ENCODE results near the gene CCNL2. TPM values are rescaled to one million over a fixed set of nuclear protein-coding genes. Genes with fewer than 3 reads are reported as not detected.
A peak's percentile ranks its signal among the peaks of the same experiment; 100 is the strongest.

Gene CCNL2
- total RNA-seq, 1 experiment from 2014 or later: 173 TPM

DNA sequence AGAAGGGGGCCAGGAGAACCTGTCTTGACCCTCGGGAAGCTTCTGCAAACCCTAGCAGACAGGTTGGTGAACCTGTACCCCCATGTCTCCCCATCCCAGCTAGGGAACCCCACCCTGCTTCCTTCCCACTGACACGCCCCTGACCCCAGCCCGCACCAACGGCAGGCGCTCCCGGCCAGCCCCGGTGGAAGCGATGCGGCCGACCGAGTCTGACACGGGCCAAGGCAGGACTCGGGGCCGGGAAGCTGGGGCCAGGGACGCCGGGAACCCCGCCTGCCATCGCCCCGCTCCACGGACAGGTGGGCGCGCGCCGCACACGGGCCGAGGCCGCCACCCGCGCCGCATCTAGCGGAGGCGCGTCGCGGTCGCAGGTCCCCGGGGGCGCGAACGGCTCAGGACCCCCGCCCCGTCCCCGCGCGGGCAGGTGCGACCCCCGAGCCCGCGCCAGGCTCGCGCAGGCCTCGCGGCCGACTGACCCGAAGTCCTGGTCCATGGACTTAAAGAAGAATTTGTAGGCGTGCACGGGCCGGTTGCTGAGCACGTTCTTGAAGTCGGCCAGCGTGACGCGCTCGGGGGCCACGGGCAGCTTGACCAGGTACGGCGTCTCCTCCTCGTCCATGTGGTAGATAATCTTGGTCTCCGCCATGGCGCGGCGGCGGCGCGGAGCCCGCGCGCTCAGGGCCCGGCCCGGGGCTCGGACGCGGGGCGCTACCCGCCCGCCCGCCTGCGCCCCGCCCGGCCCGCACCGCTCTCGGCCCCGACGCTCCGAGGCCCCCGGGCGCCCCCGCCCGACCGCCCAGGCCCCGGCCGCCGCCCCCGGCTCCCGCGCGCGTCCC is 50.5 kb downstream of the CCNL2 start:
- peaks cover 3% of the 10 kb centered on the region for H4K20me1 ChIP-seq (ENCODE audit: control insufficient read depth, insufficient read depth, insufficient read length)
- H3K27ac Mint-ChIP-seq: no peak overlapping the region

More for the DNA sequence above, 50.5 kb downstream of the CCNL2 start:
- no peak overlapping the region for H2BK20ac ChIP-seq (ENCODE audit: low read depth, low read length, poor library complexity, severe bottlenecking)
- no CpG with 5 or more reads among the region's 109 CpGs for WGBS (ENCODE audit: extremely low coverage, insufficient read length, low lambda C conversion rate)
- no peak overlapping the region for H2BK15ac ChIP-seq (ENCODE audit: low read depth, low read length)
- H2AK5ac ChIP-seq (ENCODE audit: insufficient read length, low read length): no peak overlapping the region
- no peaks in the 10 kb centered on the region; the same call in 1 of the 2 replicates for H3K4me1 ChIP-seq (ENCODE audit: insufficient read depth, low read length)
- H4K5ac ChIP-seq (ENCODE audit: insufficient read length, low read depth, low read length): no peak overlapping the region
- H3K23me2 ChIP-seq (ENCODE audit: insufficient read length, low read depth, low read length, poor library complexity, severe bottlenecking): peaks cover 9% of the 10 kb centered on the region
- H3K9me3 Mint-ChIP-seq: no peaks in the 10 kb centered on the region
- no peak overlapping the region for H4K91ac ChIP-seq (ENCODE audit: insufficient read length, low read depth, low read length)
- peak overlapping the region; percentile 72 to 84 for H3K4me3 Mint-ChIP-seq
- no peak overlapping the region for H2BK5ac ChIP-seq (ENCODE audit: insufficient read length, low read length)
- no peak overlapping the region for H2BK120ac ChIP-seq (ENCODE audit: low read depth, low read length, poor library complexity, severe bottlenecking)
- H3K9me3 ChIP-seq (ENCODE audit: control insufficient read depth, low read depth, low read length): no peaks in the 10 kb centered on the region
- no peak overlapping the region for H3T11ph ChIP-seq (ENCODE audit: low read length)
- H3K79me1 ChIP-seq (ENCODE audit: insufficient read depth, low read depth, low read length, poor library complexity, severe bottlenecking): peaks cover 13% of the 10 kb centered on the region
- H3K27me3 Mint-ChIP-seq (ENCODE audit: low read depth): peaks cover 13% of the 10 kb centered on the region
- H3K23ac ChIP-seq (ENCODE audit: insufficient read length, low read depth, low read length): no peak overlapping the region
- H3K14ac ChIP-seq (ENCODE audit: insufficient read depth, low read length): no peak overlapping the region; the same call in 1 of the 2 replicates
- peaks cover 20 to 36% of the 10 kb centered on the region in 2 experiments for H3K4me1 Mint-ChIP-seq
- DNase-seq: no peak
- peak overlapping the region; percentile 3 for H3K9ac ChIP-seq (ENCODE audit: extremely low read depth, insufficient read length, low read length)
- H3K4me2 ChIP-seq (ENCODE audit: insufficient read depth, insufficient read length, low read length): peak overlapping the region; percentile 90
- H3K36me3 Mint-ChIP-seq (ENCODE audit: insufficient read depth in 1 of 3, low read depth in 3 of 3): peaks cover 0 to 8% (median 2%) of the 10 kb centered on the region in 3 experiments; a peak in 1 of 7 replicates
- H3K4ac ChIP-seq (ENCODE audit: low read depth, low read length): no peak overlapping the region
- no peak overlapping the region for H3K18ac ChIP-seq (ENCODE audit: insufficient read length, low read depth, low read length)
- peaks cover 3% of the 10 kb centered on the region; the same call in 1 of the 2 replicates for H3K79me2 ChIP-seq (ENCODE audit: insufficient read depth, low read length)
- TF ChIP-seq, protein P1, sequence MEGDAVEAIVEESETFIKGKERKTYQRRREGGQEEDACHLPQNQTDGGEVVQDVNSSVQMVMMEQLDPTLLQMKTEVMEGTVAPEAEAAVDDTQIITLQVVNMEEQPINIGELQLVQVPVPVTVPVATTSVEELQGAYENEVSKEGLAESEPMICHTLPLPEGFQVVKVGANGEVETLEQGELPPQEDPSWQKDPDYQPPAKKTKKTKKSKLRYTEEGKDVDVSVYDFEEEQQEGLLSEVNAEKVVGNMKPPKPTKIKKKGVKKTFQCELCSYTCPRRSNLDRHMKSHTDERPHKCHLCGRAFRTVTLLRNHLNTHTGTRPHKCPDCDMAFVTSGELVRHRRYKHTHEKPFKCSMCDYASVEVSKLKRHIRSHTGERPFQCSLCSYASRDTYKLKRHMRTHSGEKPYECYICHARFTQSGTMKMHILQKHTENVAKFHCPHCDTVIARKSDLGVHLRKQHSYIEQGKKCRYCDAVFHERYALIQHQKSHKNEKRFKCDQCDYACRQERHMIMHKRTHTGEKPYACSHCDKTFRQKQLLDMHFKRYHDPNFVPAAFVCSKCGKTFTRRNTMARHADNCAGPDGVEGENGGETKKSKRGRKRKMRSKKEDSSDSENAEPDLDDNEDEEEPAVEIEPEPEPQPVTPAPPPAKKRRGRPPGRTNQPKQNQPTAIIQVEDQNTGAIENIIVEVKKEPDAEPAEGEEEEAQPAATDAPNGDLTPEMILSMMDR (conservative IDR thresholded peaks at IDR 0.05): no peak
- no peak overlapping the region for H2BK12ac ChIP-seq (ENCODE audit: insufficient read length, low read depth, low read length)
- H4K8ac ChIP-seq (replicated peaks; ENCODE audit: insufficient read length, low read depth, low read length): no peak overlapping the region
- no peak overlapping the region for H3K27ac ChIP-seq (ENCODE audit: insufficient read length, low read depth, low read length)
- H3K56ac ChIP-seq (ENCODE audit: insufficient read length, low read depth, low read length): no peak overlapping the region
- H3K27me3 ChIP-seq (ENCODE audit: insufficient read depth, low read length): no peaks in the 10 kb centered on the region
- no peak overlapping the region for H2AFZ ChIP-seq (ENCODE audit: low read length)
